Subcutaneous adipose tissue (tissue), 4 donors: ENCODE data around the gene DES. TPM values are rescaled to one million over a fixed set of nuclear protein-coding genes. Genes with fewer than 3 reads are reported as not detected.

ENCODE experiments used
- total RNA-seq, 4 donors: library from RNA; depleted of rRNA; stranded (reverse); fragments of >200 nt; gene quantifications; one replicate each; pipeline ENCODE4 v1.1.0, GENCODE V29; 2016
- TF ChIP-seq, protein P1 (sequence below): fragments of 450-650 bp; IDR thresholded peaks from one replicate; pipeline ENCODE4 v1.5.1; 2016; ENCODE audit warnings: low read depth, mild to moderate bottlenecking, control low read depth, antibody characterized with exemption, moderate library complexity

DES gene
- total RNA-seq, 4 donors from 2014 or later: 3.1 to 28.8 (median 13.3) TPM

DNA sequence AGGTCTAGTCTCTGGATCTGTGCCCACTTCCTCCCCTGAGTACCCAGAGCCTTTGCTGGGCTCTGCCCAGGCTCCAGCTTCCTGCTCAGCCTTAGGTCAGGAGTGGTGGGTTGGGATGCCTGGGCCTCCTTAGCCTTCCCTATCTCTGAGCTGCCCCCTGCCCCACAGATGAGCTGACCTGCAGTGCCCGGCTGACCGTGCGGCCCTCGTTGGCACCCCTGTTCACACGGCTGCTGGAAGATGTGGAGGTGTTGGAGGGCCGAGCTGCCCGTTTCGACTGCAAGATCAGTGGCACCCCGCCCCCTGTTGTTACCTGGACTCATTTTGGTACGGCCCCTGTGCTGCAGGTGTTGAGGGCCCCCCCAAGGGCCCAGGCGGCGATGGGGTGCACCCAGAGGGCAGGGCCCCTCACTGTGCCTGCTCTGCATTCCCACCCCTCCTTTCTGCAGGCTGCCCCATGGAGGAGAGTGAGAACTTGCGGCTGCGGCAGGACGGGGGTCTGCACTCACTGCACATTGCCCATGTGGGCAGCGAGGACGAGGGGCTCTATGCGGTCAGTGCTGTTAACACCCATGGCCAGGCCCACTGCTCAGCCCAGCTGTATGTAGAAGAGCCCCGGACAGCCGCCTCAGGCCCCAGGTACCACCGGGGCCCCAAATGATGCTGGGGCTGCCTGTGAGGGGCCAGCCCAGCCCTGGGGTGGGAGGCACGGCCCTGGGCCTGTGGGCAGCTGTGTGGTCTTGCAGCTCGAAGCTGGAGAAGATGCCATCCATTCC lies 50.4 kb downstream of the DES start:
- TF ChIP-seq, protein P1, sequence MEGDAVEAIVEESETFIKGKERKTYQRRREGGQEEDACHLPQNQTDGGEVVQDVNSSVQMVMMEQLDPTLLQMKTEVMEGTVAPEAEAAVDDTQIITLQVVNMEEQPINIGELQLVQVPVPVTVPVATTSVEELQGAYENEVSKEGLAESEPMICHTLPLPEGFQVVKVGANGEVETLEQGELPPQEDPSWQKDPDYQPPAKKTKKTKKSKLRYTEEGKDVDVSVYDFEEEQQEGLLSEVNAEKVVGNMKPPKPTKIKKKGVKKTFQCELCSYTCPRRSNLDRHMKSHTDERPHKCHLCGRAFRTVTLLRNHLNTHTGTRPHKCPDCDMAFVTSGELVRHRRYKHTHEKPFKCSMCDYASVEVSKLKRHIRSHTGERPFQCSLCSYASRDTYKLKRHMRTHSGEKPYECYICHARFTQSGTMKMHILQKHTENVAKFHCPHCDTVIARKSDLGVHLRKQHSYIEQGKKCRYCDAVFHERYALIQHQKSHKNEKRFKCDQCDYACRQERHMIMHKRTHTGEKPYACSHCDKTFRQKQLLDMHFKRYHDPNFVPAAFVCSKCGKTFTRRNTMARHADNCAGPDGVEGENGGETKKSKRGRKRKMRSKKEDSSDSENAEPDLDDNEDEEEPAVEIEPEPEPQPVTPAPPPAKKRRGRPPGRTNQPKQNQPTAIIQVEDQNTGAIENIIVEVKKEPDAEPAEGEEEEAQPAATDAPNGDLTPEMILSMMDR: no peak

DNA sequence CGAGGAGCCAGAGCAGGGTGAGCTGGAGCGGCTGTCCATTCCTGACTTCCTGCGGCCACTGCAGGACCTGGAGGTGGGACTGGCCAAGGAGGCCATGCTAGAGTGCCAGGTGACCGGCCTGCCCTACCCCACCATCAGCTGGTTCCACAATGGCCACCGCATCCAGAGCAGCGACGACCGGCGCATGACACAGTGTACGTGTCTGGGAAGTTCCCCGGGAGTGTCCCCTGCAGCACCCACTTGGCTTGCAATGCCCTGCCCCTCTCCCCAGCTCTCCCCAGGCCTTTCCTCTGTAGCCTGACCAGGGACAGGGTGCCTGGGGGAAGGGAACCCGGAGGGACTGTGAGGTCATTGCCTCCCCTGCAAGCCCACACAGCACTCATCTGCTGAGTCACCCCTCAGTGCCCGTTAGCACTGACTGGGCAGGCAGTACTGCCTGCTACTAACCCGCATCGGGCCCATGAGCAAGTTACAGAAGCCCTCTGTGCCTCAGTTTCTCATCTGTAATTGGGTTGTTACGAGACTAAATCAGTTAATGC lies 51.1 kb downstream of the DES start:
- TF ChIP-seq, protein P1: no peak

DNA sequence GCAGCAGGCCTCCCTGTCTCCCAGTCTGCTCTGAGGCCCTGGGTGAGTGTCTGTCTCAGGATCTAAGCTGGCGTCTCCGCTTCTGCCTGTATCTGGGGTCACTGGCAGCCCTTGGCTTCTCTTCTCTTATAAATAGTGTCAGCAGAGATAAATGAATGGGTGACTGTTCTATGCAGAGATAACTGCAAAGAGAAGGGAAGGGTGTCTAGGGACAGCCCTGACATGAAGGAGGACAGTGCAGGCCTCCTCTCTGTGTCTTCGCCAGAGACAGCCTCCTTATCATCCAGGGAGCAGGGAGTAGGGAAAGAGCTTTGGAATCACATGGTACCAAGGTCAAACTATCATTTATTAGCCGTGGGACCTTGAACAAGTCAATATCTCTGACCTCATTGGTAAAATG lies 52.3 kb downstream of the DES start:
- TF ChIP-seq, protein P1: no peak

DNA sequence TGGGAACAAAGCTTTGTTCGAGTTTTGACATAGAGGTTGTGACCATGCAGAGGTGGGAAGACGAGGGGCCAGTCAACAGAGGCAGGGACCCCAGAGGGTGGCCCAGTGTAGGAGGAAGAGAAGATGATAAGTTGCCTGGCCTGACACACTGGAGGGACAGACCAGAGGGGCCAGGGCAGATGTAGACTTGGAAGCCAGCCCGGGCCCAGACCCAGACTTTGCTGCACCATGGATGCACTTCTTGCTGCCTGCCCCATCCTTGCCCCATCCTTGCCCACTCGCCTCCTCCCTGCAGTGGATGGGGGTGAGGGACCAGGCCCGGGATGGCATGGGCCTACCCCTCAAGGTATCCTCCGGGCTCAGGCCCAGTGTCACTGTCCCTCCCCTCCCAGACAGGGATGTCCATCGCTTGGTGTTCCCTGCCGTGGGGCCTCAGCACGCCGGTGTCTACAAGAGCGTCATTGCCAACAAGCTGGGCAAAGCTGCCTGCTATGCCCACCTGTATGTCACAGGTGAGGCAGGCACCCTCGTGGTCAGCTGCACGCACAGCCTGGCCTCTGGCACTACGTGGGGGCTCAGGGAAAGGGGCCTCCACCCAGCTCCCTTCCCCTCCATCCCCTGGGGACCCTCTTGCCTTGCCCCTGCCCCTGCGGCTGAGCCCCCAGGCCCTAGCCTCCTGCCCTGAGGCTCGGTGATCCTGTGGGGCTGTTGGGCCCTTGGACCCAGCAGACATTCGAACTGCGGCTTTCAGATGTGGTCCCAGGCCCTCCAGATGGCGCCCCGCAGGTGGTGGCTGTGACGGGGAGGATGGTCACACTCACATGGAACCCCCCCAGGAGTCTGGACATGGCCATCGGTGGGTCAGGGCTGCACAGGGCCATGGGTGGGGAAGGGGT lies 53.5 kb downstream of the DES start:
- TF ChIP-seq, protein P1: no peak

DNA sequence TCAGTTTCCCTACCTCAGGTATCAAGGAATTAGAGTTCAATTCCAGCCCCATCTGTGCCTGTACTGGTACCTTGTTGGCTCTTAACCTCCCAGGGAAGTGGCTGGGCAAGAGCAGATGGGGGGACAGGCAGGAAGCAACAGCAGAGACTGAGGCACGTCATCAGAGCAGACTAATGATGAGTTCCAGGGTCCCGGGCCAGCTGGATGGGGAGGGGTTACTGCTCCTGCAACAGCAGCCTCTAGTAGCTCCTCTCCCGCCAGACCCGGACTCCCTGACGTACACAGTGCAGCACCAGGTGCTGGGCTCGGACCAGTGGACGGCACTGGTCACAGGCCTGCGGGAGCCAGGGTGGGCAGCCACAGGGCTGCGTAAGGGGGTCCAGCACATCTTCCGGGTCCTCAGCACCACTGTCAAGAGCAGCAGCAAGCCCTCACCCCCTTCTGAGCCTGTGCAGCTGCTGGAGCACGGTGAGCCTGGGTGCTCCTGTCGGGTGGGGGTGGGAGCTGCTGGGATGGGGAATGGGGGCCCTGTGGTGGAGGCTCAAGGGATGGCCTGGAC lies 54.5 kb downstream of the DES start:
- TF ChIP-seq, protein P1: no peak

DNA sequence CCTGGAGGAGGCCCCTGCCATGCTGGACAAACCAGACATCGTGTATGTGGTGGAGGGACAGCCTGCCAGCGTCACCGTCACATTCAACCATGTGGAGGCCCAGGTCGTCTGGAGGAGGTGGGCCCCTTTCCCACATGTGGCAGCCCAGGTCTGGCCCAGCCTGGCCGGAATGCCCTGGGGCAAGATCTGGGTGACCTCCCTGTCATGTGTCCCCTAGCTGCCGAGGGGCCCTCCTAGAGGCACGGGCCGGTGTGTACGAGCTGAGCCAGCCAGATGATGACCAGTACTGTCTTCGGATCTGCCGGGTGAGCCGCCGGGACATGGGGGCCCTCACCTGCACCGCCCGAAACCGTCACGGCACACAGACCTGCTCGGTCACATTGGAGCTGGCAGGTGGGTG lies 55.3 kb downstream of the DES start:
- TF ChIP-seq, protein P1: no peak
